ENCODE data around the gene CLDN6. TPM values are rescaled to one million over a fixed set of nuclear protein-coding genes. Genes with fewer than 3 reads are reported as not detected.

CLDN6 gene
- total RNA-seq, 1 experiment from 2014 or later: not detected

DNA sequence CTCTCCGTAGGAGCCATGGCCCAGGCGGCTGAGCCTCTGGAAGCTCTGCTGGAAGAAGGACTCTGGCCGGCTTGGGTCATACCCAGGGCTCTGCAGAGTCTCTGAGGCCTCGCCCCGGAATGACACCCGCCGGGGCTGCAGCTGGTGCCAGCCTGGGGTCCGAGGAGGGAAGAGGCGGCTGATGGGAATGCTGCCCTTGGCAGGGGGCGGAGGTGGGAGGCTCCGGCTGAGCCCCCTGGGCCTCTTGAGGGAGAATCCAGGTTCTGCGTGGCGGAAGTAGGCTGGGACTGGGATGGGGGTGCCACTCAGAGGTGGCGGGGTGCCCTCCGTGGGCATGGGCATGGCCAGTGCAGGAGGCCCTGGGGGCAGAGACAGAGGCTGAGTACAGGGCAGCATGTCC is 41.3 kb downstream of the CLDN6 start:
- DNase-seq (no peak), ATAC-seq (no peak)
- no peaks in the 10 kb centered on the region for H3K9me2 ChIP-seq (replicated peaks; ENCODE audit: low read length)
- POLR2A ChIA-PET (ENCODE audit: unreplicated experiment): no interaction called here
- no peak overlapping the region for H2AFZ ChIP-seq (ENCODE audit: low read length)
- H3K27ac ChIP-seq (ENCODE audit: low read length): peak overlapping the region; percentile 41
- H3K36me3 ChIP-seq (ENCODE audit: low read depth, low read length): peaks cover 6% of the 10 kb centered on the region; the same call in 1 of the 2 replicates
- H3K9me3 ChIP-seq (ENCODE audit: low read length): no peaks in the 10 kb centered on the region
- H3K27me3 ChIP-seq (ENCODE audit: low read length): no peaks in the 10 kb centered on the region
- no TSS peak for BruUV-seq (replicated peaks)
- H3K4me2 ChIP-seq (ENCODE audit: low read length): no peak overlapping the region
- no peaks in the 10 kb centered on the region for H4K20me1 ChIP-seq (ENCODE audit: low read length)
- intact Hi-C loops (cut with micrococcal nuclease): no loop called here
- H3F3A ChIP-seq (ENCODE audit: low read length, unreplicated experiment): no peaks in the 10 kb centered on the region
- H3K79me2 ChIP-seq (ENCODE audit: low read length): peaks cover 34% of the 10 kb centered on the region
- CTCF ChIA-PET: no interaction called here
- H3K9ac ChIP-seq (ENCODE audit: low read length): no peak overlapping the region
- H3K4me3 ChIP-seq (ENCODE audit: low read length): no peak overlapping the region
- peaks cover 19% of the 10 kb centered on the region for H3K4me1 ChIP-seq (ENCODE audit: insufficient read depth, low read length)
- TF ChIP-seq CTCF (conservative IDR thresholded peaks at IDR 0.05; ENCODE audit: low read depth, low read length) (no peak), EZH2phosphoT487 (IDR thresholded peaks at IDR 0.05; ENCODE audit: borderline replicate concordance, low read length) (no peak), EZH2 (IDR thresholded peaks at IDR 0.05; ENCODE audit: low read length, unreplicated experiment) (no peak)

GRCh38 chr16:2976201-2976600 is 41.8 kb downstream of the CLDN6 start:
- no peak overlapping the region for H3K4me2 ChIP-seq (ENCODE audit: low read length)
- no peak overlapping the region for H3K9ac ChIP-seq (ENCODE audit: low read length)
- ATAC-seq: no peak
- DNase-seq: no peak
- no peak for TF ChIP-seq CTCF (conservative IDR thresholded peaks at IDR 0.05; ENCODE audit: low read depth, low read length)
- TF ChIP-seq EZH2 (IDR thresholded peaks at IDR 0.05; ENCODE audit: low read length, unreplicated experiment): no peak
- TF ChIP-seq EZH2phosphoT487 (IDR thresholded peaks at IDR 0.05; ENCODE audit: borderline replicate concordance, low read length): no peak
- CTCF ChIA-PET: no interaction called here
- H3K9me3 ChIP-seq (ENCODE audit: low read length): no peaks in the 10 kb centered on the region
- peaks cover 34% of the 10 kb centered on the region for H3K79me2 ChIP-seq (ENCODE audit: low read length)
- intact Hi-C loops (cut with micrococcal nuclease): no loop called here
- peaks cover 19% of the 10 kb centered on the region for H3K4me1 ChIP-seq (ENCODE audit: insufficient read depth, low read length)
- no peaks in the 10 kb centered on the region for H3K9me2 ChIP-seq (replicated peaks; ENCODE audit: low read length)
- no peak overlapping the region for H3K27ac ChIP-seq (ENCODE audit: low read length)
- BruUV-seq (replicated peaks): no TSS peak
- H3F3A ChIP-seq (ENCODE audit: low read length, unreplicated experiment): no peaks in the 10 kb centered on the region
- H3K36me3 ChIP-seq (ENCODE audit: low read depth, low read length): peaks cover 6% of the 10 kb centered on the region; the same call in 1 of the 2 replicates
- no peak overlapping the region for H3K4me3 ChIP-seq (ENCODE audit: low read length)
- no peaks in the 10 kb centered on the region for H3K27me3 ChIP-seq (ENCODE audit: low read length)
- POLR2A ChIA-PET (ENCODE audit: unreplicated experiment): no interaction called here
- H4K20me1 ChIP-seq (ENCODE audit: low read length): peaks cover 1% of the 10 kb centered on the region; the same call in 1 of the 2 replicates
- H2AFZ ChIP-seq (ENCODE audit: low read length): no peak overlapping the region

DNA sequence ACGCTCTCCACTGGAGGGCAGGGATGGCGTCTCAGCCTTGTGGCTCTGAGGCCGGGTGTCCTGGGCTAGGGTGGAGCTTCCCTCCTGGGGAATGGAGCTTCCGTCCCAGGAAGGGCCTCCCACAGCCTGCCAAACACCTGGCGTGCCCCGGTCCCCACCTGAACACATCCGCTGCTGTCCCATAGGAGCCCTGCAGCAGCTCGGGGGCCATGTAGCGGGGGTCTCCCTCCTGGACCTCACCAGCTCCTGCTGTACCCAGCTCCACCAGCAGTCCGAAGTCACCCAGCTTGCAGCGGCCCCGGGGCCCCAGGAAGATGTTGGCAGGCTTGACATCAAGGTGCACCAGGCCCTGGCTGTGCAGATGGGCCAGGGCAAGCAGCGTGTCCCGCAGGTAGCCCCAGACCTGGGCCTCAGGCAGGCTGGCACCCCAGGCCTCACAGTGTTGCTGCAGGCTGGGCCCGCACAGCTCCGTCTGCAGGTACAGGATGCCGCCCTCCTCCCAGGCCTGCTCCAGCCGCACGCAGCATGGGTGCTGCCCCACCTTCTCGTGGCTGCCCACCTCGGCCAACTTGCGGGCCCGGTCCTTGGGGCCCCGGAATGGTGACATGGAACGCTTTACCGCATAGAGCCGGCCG is 42.7 kb downstream of the CLDN6 start:
- BruUV-seq (replicated peaks): no TSS peak
- Histone ChIP-seq H3K36me3 (ENCODE audit: low read depth, low read length) (peaks cover 6% of the 10 kb centered on the region; the same call in 1 of the 2 replicates), H3K27ac (ENCODE audit: low read length) (no peak overlapping the region), H3K4me1 (ENCODE audit: insufficient read depth, low read length) (peaks cover 20% of the 10 kb centered on the region), H3K9me3 (ENCODE audit: low read length) (no peaks in the 10 kb centered on the region), H3K27me3 (ENCODE audit: low read length) (no peaks in the 10 kb centered on the region), H4K20me1 (ENCODE audit: low read length) (peaks cover 10% of the 10 kb centered on the region), H2AFZ (ENCODE audit: low read length) (no peak overlapping the region), H3K9ac (ENCODE audit: low read length) (no peak overlapping the region), H3F3A (ENCODE audit: low read length, unreplicated experiment) (no peaks in the 10 kb centered on the region), H3K9me2 (replicated peaks; ENCODE audit: low read length) (no peaks in the 10 kb centered on the region), H3K4me3 (ENCODE audit: low read length) (no peak overlapping the region), H3K79me2 (ENCODE audit: low read length) (peaks cover 42% of the 10 kb centered on the region), H3K4me2 (ENCODE audit: low read length) (no peak overlapping the region)
- intact Hi-C loops (cut with micrococcal nuclease): no loop called here
- DNase-seq (no peak), ATAC-seq (no peak)
- ChIA-PET CTCF (no interaction called here), POLR2A (ENCODE audit: unreplicated experiment) (no interaction called here)
- no peak for TF ChIP-seq EZH2phosphoT487 (IDR thresholded peaks at IDR 0.05; ENCODE audit: borderline replicate concordance, low read length)
- no peak for TF ChIP-seq EZH2 (IDR thresholded peaks at IDR 0.05; ENCODE audit: low read length, unreplicated experiment)
- TF ChIP-seq CTCF (conservative IDR thresholded peaks at IDR 0.05; ENCODE audit: low read depth, low read length): no peak

Data from PC-3 (cell line).